HepG2 (cell line): ENCODE data around the gene ARL3. TPM values are rescaled to one million over a fixed set of nuclear protein-coding genes. Genes with fewer than 3 reads are reported as not detected.

Experiments
- ATAC-seq: fragments of 200-7000 bp; cut with Tn5 transposase; 3 replicates; pipeline ENCODE4 v1.9.1; 2020; ENCODE audit warnings: mild to moderate bottlenecking, moderate library complexity
- BruUV-seq: library from RNA; stranded (reverse); fragments of 400-500 nt; replicated peaks from 2 replicates; lab custom pipeline; 2021; lab: Mats Ljungman, UMichigan
- CTCF ChIA-PET: fragments of 300-600 bp; formaldehyde crosslinking; extraction: SDS; loops from one replicate; lab custom pipeline; 2021; ENCODE audit warnings: low total read pairs, inconsistent platforms, low intra/inter-chr PET ratio; lab: Yijun Ruan, JAX
- POLR2A ChIA-PET: fragments of 350-600 bp; sonication (Branson Sonifier 250); formaldehyde crosslinking; loops from one replicate; lab custom pipeline; 2020; ENCODE audit warnings: antibody characterized with exemption, inconsistent platforms; lab: Yijun Ruan, JAX
- DNase-seq: peaks from one replicate; pipeline ENCODE4 v3.0.0-alpha.2; 2015; ENCODE audit warnings: low spot score
- FAIRE-seq: peaks from 3 replicates; lab custom pipeline; 2011; peaks lifted over from hg19 to GRCh38; lab: Jason Lieb, UNC
- H2AFZ ChIP-seq: one replicate; pipeline ENCODE4 v1.6.1; 2011; ENCODE audit warnings: low read length, inconsistent platforms
- H3K27ac ChIP-seq: fragments of 300-600 bp; 3 replicates; pipeline ENCODE4 v1.8.0; 2011; ENCODE audit warnings: mixed run types, mild to moderate bottlenecking, mixed read lengths, low read length, inconsistent platforms; ENCODE audit not compliant: insufficient read depth; ENCODE audit errors: extremely low read length
- H3K27me3 ChIP-seq, 2 experiments: fragments of 200-600 bp in 1 of 2; 2 replicates in 1 of 2; 3 replicates in 1 of 2; pipeline versions ENCODE4 v1.6.0 to v1.8.0; 2011; ENCODE audit warnings: low read length in 2 of 2, mild to moderate bottlenecking in 2 of 2, moderate library complexity in 2 of 2, inconsistent platforms in 1 of 2; ENCODE audit not compliant: insufficient read depth in 2 of 2, control insufficient read depth in 1 of 2
- H3K36me3 ChIP-seq, 2 experiments: fragments of 200-600 bp in 1 of 2; replicated peaks in 1 of 2; 2 replicates in 1 of 2; 3 replicates in 1 of 2; pipeline versions ENCODE4 v1.5.1 to v1.8.0; 2011; ENCODE audit warnings: low read length in 2 of 2, inconsistent platforms in 1 of 2; ENCODE audit not compliant: insufficient read depth in 2 of 2, control insufficient read depth in 1 of 2
- H3K4me1 ChIP-seq: 2 replicates; pipeline ENCODE4 v1.5.1; 2012; ENCODE audit warnings: low read length, inconsistent platforms; ENCODE audit not compliant: insufficient read depth
- H3K4me2 ChIP-seq: 2 replicates; pipeline ENCODE4 v1.6.0; 2011; ENCODE audit warnings: low read depth, low read length, inconsistent platforms
- H3K4me3 ChIP-seq, 3 experiments: fragments of 200-600 bp in 1 of 3; sonication (generic), shearing (Covaris generic) in 1 of 3; replicated peaks in 1 of 3; 2 replicates each; pipeline ENCODE4 v1.5.1; 2011 to 2016; ENCODE audit warnings: low read length in 3 of 3, inconsistent platforms in 2 of 3, low read depth in 2 of 3, mild to moderate bottlenecking in 2 of 3, control low read depth in 1 of 3, mixed read lengths in 1 of 3; ENCODE audit not compliant: insufficient read depth in 1 of 3
- H3K79me2 ChIP-seq: one replicate; pipeline ENCODE4 v1.6.1; 2011; ENCODE audit warnings: low read length, inconsistent platforms; ENCODE audit not compliant: insufficient read depth
- H3K9ac ChIP-seq: 2 replicates; pipeline ENCODE4 v1.6.0; 2011; ENCODE audit warnings: mild to moderate bottlenecking, low read depth, low read length, inconsistent platforms; ENCODE audit not compliant: insufficient read depth
- H3K9me3 ChIP-seq: 2 replicates; pipeline ENCODE4 v1.5.1; 2012; ENCODE audit warnings: mild to moderate bottlenecking, low read length
- H4K20me1 ChIP-seq: 2 replicates; pipeline ENCODE4 v1.6.0; 2011; ENCODE audit warnings: inconsistent platforms, mild to moderate bottlenecking, low read length, moderate library complexity; ENCODE audit not compliant: insufficient read depth
- AFF4 ChIP-seq: sonication (generic); formaldehyde crosslinking; IDR thresholded peaks from 2 replicates; pipeline ENCODE4 v1.4.0; 2020; ENCODE audit warnings: missing genetic modification reagents
- DNMT1 ChIP-seq: sonication (generic); formaldehyde crosslinking; IDR thresholded peaks from 2 replicates; pipeline ENCODE4 v1.5.1; 2020; ENCODE audit warnings: mild to moderate bottlenecking, missing genetic modification reagents
- FOXA3 ChIP-seq: IDR thresholded peaks from 2 replicates; pipeline ENCODE4 v1.6.1; 2016; ENCODE audit warnings: missing genetic modification reagents, missing compliant biosample characterization
- KLF16 ChIP-seq, 2 experiments: sonication (generic) in 1 of 2; formaldehyde crosslinking in 1 of 2; IDR thresholded peaks; 2 replicates each; pipeline versions ENCODE4 v1.6.1 to v1.8.0; 2016 to 2023; ENCODE audit warnings: missing genetic modification reagents in 2 of 2, missing compliant biosample characterization in 1 of 2
- MATR3 ChIP-seq: sonication (generic); formaldehyde crosslinking; IDR thresholded peaks from 2 replicates; pipeline ENCODE4 v1.4.0; 2020; ENCODE audit warnings: missing genetic modification reagents
- MIER2 ChIP-seq: IDR thresholded peaks from 2 replicates; pipeline ENCODE4 v1.6.1; 2016; ENCODE audit warnings: missing biosample characterization, missing genetic modification reagents
- MLLT10 ChIP-seq: sonication (generic); formaldehyde crosslinking; IDR thresholded peaks from 2 replicates; pipeline ENCODE4 v1.4.0; 2020; ENCODE audit warnings: missing genetic modification reagents
- PITX1 ChIP-seq: sonication (generic); formaldehyde crosslinking; IDR thresholded peaks from 2 replicates; pipeline ENCODE4 v1.5.1; 2020; ENCODE audit warnings: mild to moderate bottlenecking, missing genetic modification reagents
- SMAD3 ChIP-seq: sonication (generic); formaldehyde crosslinking; IDR thresholded peaks from 2 replicates; pipeline ENCODE4 v1.4.0; 2020; ENCODE audit warnings: missing genetic modification reagents
- SSRP1 ChIP-seq: IDR thresholded peaks from 2 replicates; pipeline ENCODE4 v1.6.1; 2016; ENCODE audit warnings: control low read depth
- ZBTB38 ChIP-seq: sonication (generic); formaldehyde crosslinking; IDR thresholded peaks from 2 replicates; pipeline ENCODE4 v1.5.1; 2020; ENCODE audit warnings: mild to moderate bottlenecking, missing genetic modification reagents
- ZNF224 ChIP-seq: sonication (generic); formaldehyde crosslinking; IDR thresholded peaks from 2 replicates; pipeline ENCODE4 v1.5.0; 2020; ENCODE audit warnings: mild to moderate bottlenecking, missing genetic modification reagents
- ZSCAN25 ChIP-seq: sonication (generic); formaldehyde crosslinking; IDR thresholded peaks from 2 replicates; pipeline ENCODE4 v1.8.0; 2022; ENCODE audit warnings: mild to moderate bottlenecking, missing genetic modification reagents
- WGBS: methylation state at CpG from one replicate; pipeline ENCODE4 v1.1.6; 2017; ENCODE audit warnings: low lambda C conversion rate; 5-methylcytosine and 5-hydroxymethylcytosine counted together
- in situ Hi-C: cut with HindIII; loops from 2 replicates; pipeline ENCODE4 v1.10.0; 2017; ENCODE audit warnings: low pct_unique_long_range_greater_than_20kb; ENCODE audit not compliant: extremely low pct_ligation_motif_present
- intact Hi-C: fragments of 100-400 bp; cut with micrococcal nuclease; formaldehyde crosslinking; loops from one replicate; pipeline ENCODE4 v1.10.0; 2022; ENCODE audit not compliant: unreplicated experiment
- polyA plus RNA-seq, 8 experiments: library from polyadenylated mRNA; depleted of rRNA in 3 of 8; stranded (reverse) in 7 of 8; unstranded in 1 of 8; fragments of >200 nt; fragmentation: Illumina TruSeq in 4 of 8; extraction: Trizol in 4 of 8; gene quantifications; 2 replicates each; pipeline versions ENCODE4 v1.2.1 to v1.2.3, GENCODE V29; 2011 to 2016; ENCODE audit warnings: low read depth in 4 of 8, missing spikeins in 1 of 8, mixed read lengths in 1 of 8; ENCODE audit not compliant: insufficient read depth in 1 of 8
- total RNA-seq, 5 experiments: library from RNA; depleted of rRNA; stranded (reverse); fragments of >200 nt; fragmentation: Illumina TruSeq; extraction: Trizol; gene quantifications; 2 replicates each; pipeline ENCODE4 v1.2.3, GENCODE V29; 2016; ENCODE audit warnings: low read depth in 1 of 5
- TF ChIP-seq, protein P1 (sequence below): sonication (generic); formaldehyde crosslinking; IDR thresholded peaks from 2 replicates; pipeline ENCODE4 v1.5.0; 2020; ENCODE audit warnings: mild to moderate bottlenecking, missing genetic modification reagents
- TF ChIP-seq, protein P2 (sequence below): sonication (generic); formaldehyde crosslinking; IDR thresholded peaks from 2 replicates; pipeline ENCODE4 v1.5.0; 2020; ENCODE audit warnings: missing genetic modification reagents

The ARL3 gene
- total and polyA plus RNA-seq, 2 of the 13 experiments (the other 11 are each of a cell fraction or from before 2014, with no cell fraction given): 5.2 to 6.6 TPM

- TF ChIP-seq, protein P1, sequence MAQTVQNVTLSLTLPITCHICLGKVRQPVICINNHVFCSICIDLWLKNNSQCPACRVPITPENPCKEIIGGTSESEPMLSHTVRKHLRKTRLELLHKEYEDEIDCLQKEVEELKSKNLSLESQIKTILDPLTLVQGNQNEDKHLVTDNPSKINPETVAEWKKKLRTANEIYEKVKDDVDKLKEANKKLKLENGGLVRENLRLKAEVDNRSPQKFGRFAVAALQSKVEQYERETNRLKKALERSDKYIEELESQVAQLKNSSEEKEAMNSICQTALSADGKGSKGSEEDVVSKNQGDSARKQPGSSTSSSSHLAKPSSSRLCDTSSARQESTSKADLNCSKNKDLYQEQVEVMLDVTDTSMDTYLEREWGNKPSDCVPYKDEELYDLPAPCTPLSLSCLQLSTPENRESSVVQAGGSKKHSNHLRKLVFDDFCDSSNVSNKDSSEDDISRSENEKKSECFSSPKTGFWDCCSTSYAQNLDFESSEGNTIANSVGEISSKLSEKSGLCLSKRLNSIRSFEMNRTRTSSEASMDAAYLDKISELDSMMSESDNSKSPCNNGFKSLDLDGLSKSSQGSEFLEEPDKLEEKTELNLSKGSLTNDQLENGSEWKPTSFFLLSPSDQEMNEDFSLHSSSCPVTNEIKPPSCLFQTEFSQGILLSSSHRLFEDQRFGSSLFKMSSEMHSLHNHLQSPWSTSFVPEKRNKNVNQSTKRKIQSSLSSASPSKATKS (CRISPR knock-in tag): no peak
- no peak for TF ChIP-seq MIER2
- TF ChIP-seq SMAD3 (CRISPR knock-in tag): no peak
- TF ChIP-seq ZBTB38 (CRISPR knock-in tag): 0 out of 2 replicates have a peak, but pooled peaks have one; percentile 44
- 0 out of 2 replicates have a peak, but pooled peaks have one; percentile 10 for TF ChIP-seq FOXA3 (CRISPR knock-in tag)
- no peak for TF ChIP-seq ZNF224
- no peak for TF ChIP-seq MATR3 (CRISPR knock-in tag)
- TF ChIP-seq KLF16 (CRISPR knock-in tag; IDR thresholded peaks at IDR 0.05): no peak
- TF ChIP-seq PITX1 (CRISPR knock-in tag): 0 out of 2 replicates have a peak, but pooled peaks have one; percentile 17
These were observed 30.3 kb upstream of the ARL3 start (continued) for GRCh38 chr10:102744374-102745051.

DNA sequence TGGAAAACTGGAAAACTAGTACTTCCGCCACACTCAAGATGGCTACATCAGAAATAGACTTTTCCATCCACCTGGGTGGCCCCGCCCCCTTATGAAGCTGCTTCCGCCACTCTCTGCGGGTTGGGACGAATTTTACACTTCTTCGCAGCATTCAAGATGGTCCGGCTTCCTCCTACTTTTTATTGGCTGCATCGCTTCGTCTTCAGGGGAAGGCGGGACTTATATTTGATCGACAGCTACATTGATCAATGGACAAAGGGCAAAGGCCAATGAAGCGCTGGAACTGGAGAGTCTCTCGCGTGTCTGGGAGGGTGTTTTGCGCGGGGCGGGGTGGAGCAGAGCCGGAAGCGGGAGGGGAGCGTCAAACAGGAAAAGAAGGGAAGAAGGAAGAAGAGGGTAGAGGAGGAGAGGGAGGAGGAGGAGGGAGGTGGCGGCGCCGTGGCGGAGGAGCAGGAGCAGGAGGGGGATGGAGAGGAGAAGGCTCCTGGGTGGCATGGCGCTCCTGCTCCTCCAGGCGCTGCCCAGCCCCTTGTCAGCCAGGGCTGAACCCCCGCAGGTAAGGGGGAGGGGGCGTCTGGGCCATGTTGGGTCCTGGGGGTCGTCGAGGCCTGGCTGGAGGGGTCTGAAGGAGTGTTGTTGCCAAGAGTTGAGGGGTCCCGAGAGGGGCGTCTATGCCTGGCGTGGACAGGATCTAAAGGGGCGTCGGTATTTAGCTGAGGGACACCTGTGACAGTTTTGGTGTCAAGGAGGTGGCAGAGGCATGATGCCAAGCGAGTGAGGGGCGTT is 29.6 kb upstream of the ARL3 start, which contains the start of gene WBP1L:
TSS of gene WBP1L (plus strand) at position 361 of the 786 bp plus-strand sequence. CDS start at position 467, 106 bp downstream.
- no peaks in the 10 kb centered on the region for H4K20me1 ChIP-seq
- peaks cover 24% of the 10 kb centered on the region for H3K79me2 ChIP-seq
- peak; percentile 94 for ATAC-seq
- peak within 1 kb of the TSS; percentile 79 for H3K9ac ChIP-seq
- intact Hi-C loops: loop anchor here (2.0 to 5.0 kb wide), 3 partner anchors 29 to 71 kb away; partner anchors contain the start of genes ARL3 and SFXN2
- POLR2A ChIA-PET: interaction anchor here (0.6 to 3.0 kb wide), 16 partner anchors 8 to 607 kb away, joined by 3 to 25 read pairs (median 4); partner anchors contain the start of genes ARL3, AS3MT, PCGF6 and SFXN2
- H3K27me3 ChIP-seq: no peaks in the 10 kb centered on the region; a peak in 1 of 5 replicates
- in situ Hi-C loops: loop anchor here (10.0 to 25.0 kb wide), 2 partner anchors 71 to 319 kb away; no protein-coding TSS in a partner anchor
- no peaks in the 10 kb centered on the region for H3K9me3 ChIP-seq
- BruUV-seq: no TSS peak
- peak; percentile 98 for FAIRE-seq
- H3K4me1 ChIP-seq: peaks cover 35% of the 10 kb centered on the region
- H3K36me3 ChIP-seq: no peaks in the 10 kb centered on the region
- peak; percentile 99 for DNase-seq
- H2AFZ ChIP-seq: peak within 1 kb of the TSS; percentile 88
- CTCF ChIA-PET: no interaction called here
- peak within 1 kb of the TSS; percentile 72 to 94 (median 82) for H3K4me3 ChIP-seq
- H3K4me2 ChIP-seq: peak within 1 kb of the TSS; percentile 96
- H3K27ac ChIP-seq: peak within 1 kb of the TSS; percentile 41
- 2% methylated on average over 34 of the region's 37 CpGs for WGBS
- TF ChIP-seq AFF4 (CRISPR knock-in tag) (0 out of 2 replicates have a peak, but pooled peaks have one; percentile 63), ZSCAN25 (CRISPR knock-in tag) (peak; percentile 88), MLLT10 (no peak), SSRP1 (no peak), DNMT1 (no peak)
- TF ChIP-seq, protein P2, sequence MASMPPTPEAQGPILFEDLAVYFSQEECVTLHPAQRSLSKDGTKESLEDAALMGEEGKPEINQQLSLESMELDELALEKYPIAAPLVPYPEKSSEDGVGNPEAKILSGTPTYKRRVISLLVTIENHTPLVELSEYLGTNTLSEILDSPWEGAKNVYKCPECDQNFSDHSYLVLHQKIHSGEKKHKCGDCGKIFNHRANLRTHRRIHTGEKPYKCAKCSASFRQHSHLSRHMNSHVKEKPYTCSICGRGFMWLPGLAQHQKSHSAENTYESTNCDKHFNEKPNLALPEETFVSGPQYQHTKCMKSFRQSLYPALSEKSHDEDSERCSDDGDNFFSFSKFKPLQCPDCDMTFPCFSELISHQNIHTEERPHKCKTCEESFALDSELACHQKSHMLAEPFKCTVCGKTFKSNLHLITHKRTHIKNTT: no peak
